GM21367 (cell line): Measurements from ENCODE around the gene DCLK3.
A peak's percentile ranks its signal among the peaks of the same experiment; 100 is the strongest.

Experiments
- ATAC-seq: cut with Tn5 transposase; IDR thresholded peaks from one replicate; pipeline ENCODE4 v1.9.1; 2021; ENCODE audit not compliant: unreplicated experiment

DCLK3 gene

GRCh38 chr3:36713904-36714303 is 50.4 kb downstream of the DCLK3 start:
- no peak for ATAC-seq

- no peak for ATAC-seq
These were observed 53.7 kb downstream of the DCLK3 start for GRCh38 chr3:36710606-36711005.

DNA sequence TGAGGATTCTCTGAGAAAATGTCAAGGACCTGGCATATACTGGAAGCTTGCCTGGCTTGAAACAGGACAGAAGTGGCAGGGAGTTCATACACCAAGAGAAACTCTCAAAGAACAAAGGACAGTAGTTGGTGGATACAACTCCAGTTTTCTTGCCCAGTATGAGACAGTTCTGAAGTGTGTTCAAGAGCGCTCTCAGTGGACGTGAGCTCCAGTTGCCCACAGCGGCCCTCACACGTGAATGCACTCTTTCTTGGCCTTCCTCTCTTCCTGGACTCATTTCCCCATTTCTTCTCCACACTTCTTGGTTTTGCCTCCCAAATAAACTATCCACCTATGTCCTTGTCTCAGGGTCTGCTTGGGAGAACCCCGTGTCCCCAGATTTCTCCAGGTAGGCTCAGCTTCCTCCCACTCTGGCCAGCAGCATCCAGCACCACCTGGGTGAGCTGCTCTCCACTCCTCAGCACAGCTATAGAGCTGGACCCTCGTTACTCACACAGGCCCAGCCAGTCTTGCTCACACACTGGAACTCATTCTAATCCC is 54.5 kb downstream of the DCLK3 start:
- no peak for ATAC-seq

GRCh38 chr3:36709281-36709680 is 55.1 kb downstream of the DCLK3 start:
- ATAC-seq = no peak

GRCh38 chr3:36707623-36708409 is 56.5 kb downstream of the DCLK3 start:
- peak; percentile 72 for ATAC-seq

- ATAC-seq = no peak
These were observed 59.3 kb downstream of the DCLK3 start for GRCh38 chr3:36705015-36705414.

GRCh38 chr3:36704280-36704679 is 60.1 kb downstream of the DCLK3 start:
- ATAC-seq = no peak

- no peak for ATAC-seq
These were observed 63.1 kb downstream of the DCLK3 start for GRCh38 chr3:36701249-36701572.

GRCh38 chr3:36700537-36701248 is 63.7 kb downstream of the DCLK3 start:
- peak; percentile 88 for ATAC-seq

GRCh38 chr3:36698314-36698713 is 66.0 kb downstream of the DCLK3 start:
- no peak for ATAC-seq

GRCh38 chr3:36697229-36698001 is 66.9 kb downstream of the DCLK3 start:
- ATAC-seq = no peak

DNA sequence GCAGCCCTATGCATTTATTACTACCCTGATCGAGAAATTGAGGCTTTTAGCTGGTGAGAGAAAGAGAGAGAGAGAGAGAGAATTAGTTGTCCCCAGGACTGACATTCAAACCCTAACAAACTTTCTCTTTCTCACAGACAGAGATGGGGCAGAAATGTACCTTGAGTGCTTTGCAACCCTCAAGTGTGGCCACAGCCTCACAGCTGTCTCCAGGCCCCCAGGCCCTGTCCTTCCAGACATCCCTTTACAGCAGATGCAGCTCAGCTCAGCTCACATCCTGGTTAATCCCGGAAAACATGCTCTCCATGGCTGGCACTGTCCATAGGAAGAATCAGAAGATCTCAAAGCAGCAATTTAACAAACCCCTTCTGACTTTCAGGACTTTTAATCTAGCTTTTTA is 67.6 kb downstream of the DCLK3 start:
- ATAC-seq = no peak

GRCh38 chr3:36695769-36696137 is 68.6 kb downstream of the DCLK3 start:
- no peak for ATAC-seq

- no peak for ATAC-seq
These were observed 69.1 kb downstream of the DCLK3 start for GRCh38 chr3:36695113-36695768.

DNA sequence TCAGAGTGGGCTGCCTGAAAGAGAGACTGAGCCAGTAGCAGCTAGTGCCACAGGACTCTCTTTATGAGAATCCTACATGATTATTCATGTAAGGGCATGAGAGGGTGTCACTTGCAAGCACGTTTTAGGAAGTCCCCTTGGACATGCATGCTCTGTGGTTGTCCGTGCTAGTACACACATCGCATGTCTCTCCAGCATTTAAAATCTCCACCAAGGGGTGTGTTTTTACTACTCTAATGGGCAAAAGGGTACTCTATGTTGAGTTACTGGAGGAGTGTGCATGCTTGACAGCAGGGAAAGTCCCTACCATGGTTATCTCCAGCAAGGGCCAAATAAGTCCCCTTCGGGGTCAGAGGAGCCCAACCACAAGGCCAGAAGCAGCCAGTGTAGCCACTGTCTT is 70.7 kb downstream of the DCLK3 start:
- ATAC-seq = no peak

DNA sequence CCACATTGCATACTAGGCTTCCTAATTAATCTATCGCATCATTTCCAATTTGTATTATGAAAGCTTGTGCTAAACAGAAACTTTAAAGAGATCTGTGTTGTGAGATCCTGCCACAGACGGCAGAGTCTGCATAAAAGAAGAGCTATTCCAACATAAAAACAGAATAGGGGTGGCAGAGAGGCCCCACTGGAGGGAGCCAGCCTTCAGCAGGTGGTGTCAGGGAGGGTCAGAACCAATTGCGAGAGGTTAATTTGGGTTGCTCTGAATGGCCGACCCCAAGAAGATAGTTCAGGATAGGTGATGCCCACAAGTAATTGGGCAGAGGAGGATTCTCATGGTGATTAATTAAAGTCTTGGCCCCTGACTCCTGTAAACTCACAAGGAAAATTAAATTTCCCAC is 74.8 kb downstream of the DCLK3 start:
- no peak for ATAC-seq

DNA sequence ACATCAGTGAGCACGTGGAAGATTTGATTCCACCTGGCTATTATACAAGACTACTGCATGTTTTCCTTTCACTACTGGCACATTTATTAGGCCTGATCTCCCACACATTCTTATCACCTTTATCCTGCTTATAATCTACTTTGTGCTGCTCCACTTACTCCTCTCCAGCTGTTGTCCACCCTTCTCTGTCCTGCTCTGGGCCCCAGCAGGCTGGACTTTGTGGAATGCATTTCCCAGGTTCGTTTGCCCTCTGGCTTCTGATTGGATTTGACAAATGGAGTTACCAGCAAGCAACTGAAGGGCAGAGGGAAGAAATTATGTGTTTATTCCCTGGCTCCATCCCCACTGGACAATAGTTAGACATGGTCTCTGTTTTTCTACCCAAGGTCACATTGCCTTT is 75.5 kb downstream of the DCLK3 start:
- ATAC-seq = no peak

- no peak for ATAC-seq
These were observed 77.8 kb downstream of the DCLK3 start for GRCh38 chr3:36686516-36686915.

GRCh38 chr3:36681867-36682266 is 82.5 kb downstream of the DCLK3 start:
- no peak for ATAC-seq

DNA sequence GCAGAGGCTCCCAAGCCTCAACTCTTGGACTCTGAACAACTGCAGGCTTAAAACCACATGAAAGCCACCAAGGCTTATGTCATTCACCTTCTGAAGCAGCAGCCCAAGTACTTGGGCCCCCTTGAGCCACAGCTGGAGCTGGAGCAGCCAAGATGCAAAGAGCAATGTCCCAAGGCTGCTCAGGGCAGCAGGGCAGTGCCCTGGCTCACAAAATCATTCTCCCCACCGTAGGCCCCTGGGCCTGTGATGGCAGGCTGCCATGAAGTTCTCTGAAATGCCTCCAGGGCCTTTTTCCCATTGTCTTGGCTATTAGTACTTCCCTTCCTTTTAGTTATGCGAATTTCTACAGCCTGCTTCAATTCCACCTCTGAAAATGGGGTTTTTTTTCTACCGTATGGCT is 83.4 kb downstream of the DCLK3 start:
- ATAC-seq = no peak
